Measurements from ENCODE around the gene FEV. TPM values are rescaled to one million over a fixed set of nuclear protein-coding genes. Genes with fewer than 3 reads are reported as not detected.

FEV gene
- total and polyA plus RNA-seq, 2 donors (not counting 1 experiment from before 2014, with no cell fraction given) = not detected

DNA sequence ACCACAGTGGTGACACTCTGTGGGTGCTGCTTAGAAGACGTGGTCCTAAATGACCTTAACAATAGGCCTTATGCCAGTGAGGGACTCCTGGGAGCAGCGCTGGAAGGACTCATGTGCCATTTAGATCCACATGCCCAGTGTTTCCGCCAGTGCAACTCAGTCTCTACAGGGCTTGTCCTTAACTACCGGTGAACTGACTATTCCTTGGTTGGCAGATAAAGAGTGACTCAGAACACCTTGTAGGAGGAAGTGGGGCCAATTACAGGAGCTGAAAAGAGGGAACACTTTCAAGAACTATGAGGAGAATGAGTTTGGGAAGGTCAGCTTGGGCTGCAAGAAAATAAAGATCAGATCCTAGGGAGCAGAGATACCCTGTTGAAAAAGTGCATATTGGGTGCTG lies 27.3 kb downstream of the FEV start:
- no peak for DNase-seq (ENCODE audit: low read depth in 2 of 2)
- Histone ChIP-seq H3K4me1 (ENCODE audit: control insufficient read depth, extremely low read depth, insufficient read depth, low read length) (no peaks in the 10 kb centered on the region), H4K20me1 (ENCODE audit: control insufficient read depth, extremely low read depth, insufficient read depth, low read length) (no peaks in the 10 kb centered on the region)

DNA sequence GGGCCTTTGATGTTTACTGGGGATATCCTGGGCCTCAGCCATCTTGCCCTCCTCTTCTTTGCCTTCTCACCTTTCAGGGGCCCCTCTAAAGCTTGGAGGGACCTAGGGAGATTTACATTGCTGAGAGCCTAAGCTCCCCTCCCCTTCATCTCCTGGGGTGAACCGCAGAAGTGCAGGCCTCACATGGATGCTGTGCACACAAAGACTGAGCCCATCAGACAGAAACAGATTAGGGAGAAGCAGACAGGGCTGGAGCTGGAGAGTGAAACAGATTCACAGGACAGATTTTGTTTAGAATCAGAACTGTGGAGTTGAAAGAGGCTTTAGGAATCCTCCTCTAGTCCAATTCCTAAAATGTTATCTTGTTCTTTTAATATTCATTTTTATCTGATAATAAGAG lies 28.9 kb downstream of the FEV start:
- Histone ChIP-seq H3K27ac (ENCODE audit: insufficient read depth, low read length) (no peak overlapping the region), H3K4me3 (replicated peaks in 1 of 4; ENCODE audit: control extremely low read depth in 1 of 4, insufficient read depth in 1 of 4, low read depth in 3 of 4, low read length in 4 of 4) (no peak overlapping the region), H3K4me1 (ENCODE audit: control insufficient read depth, extremely low read depth, insufficient read depth, low read length) (no peaks in the 10 kb centered on the region), H3K9me3 (ENCODE audit: control insufficient read depth, insufficient read depth, low read depth, low read length) (no peaks in the 10 kb centered on the region), H3K9ac (ENCODE audit: insufficient read depth, low read length) (no peak overlapping the region), H3K4me2 (ENCODE audit: extremely low read depth, insufficient read depth, low read length) (no peak overlapping the region), H4K20me1 (ENCODE audit: control insufficient read depth, extremely low read depth, insufficient read depth, low read length) (no peaks in the 10 kb centered on the region), H3K27me3 (ENCODE audit: control insufficient read depth, insufficient read depth, low read length) (peaks cover 49% of the 10 kb centered on the region), H3K36me3 (ENCODE audit: control insufficient read depth, insufficient read depth, low read length) (no peaks in the 10 kb centered on the region), H3K79me2 (ENCODE audit: control insufficient read depth, insufficient read depth, low read length) (no peaks in the 10 kb centered on the region), H2AFZ (ENCODE audit: low read length) (no peak overlapping the region)
- TF ChIP-seq, protein P1, sequence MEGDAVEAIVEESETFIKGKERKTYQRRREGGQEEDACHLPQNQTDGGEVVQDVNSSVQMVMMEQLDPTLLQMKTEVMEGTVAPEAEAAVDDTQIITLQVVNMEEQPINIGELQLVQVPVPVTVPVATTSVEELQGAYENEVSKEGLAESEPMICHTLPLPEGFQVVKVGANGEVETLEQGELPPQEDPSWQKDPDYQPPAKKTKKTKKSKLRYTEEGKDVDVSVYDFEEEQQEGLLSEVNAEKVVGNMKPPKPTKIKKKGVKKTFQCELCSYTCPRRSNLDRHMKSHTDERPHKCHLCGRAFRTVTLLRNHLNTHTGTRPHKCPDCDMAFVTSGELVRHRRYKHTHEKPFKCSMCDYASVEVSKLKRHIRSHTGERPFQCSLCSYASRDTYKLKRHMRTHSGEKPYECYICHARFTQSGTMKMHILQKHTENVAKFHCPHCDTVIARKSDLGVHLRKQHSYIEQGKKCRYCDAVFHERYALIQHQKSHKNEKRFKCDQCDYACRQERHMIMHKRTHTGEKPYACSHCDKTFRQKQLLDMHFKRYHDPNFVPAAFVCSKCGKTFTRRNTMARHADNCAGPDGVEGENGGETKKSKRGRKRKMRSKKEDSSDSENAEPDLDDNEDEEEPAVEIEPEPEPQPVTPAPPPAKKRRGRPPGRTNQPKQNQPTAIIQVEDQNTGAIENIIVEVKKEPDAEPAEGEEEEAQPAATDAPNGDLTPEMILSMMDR (conservative IDR thresholded peaks at IDR 0.05 in 1 of 2, IDR thresholded peaks at IDR 0.05 in 1 of 2; ENCODE audit: low read depth in 1 of 2, low read length in 2 of 2) = no peak
- no peak for TF ChIP-seq EZH2 (IDR thresholded peaks at IDR 0.05; ENCODE audit: low read length, missing control alignments)
- DNase-seq (ENCODE audit: low read depth in 2 of 2) = no peak

More for the DNA sequence above, 27.3 kb downstream of the FEV start:
- Histone ChIP-seq H3K4me2 (ENCODE audit: extremely low read depth, insufficient read depth, low read length) (no peak overlapping the region), H3K4me3 (replicated peaks in 1 of 4; ENCODE audit: control extremely low read depth in 1 of 4, insufficient read depth in 1 of 4, low read depth in 3 of 4, low read length in 4 of 4) (no peak overlapping the region), H3K27ac (ENCODE audit: insufficient read depth, low read length) (no peak overlapping the region), H3K9me3 (ENCODE audit: control insufficient read depth, insufficient read depth, low read depth, low read length) (no peaks in the 10 kb centered on the region), H3K79me2 (ENCODE audit: control insufficient read depth, insufficient read depth, low read length) (no peaks in the 10 kb centered on the region), H3K9ac (ENCODE audit: insufficient read depth, low read length) (no peak overlapping the region), H3K27me3 (ENCODE audit: control insufficient read depth, insufficient read depth, low read length) (peaks cover 53% of the 10 kb centered on the region), H3K36me3 (ENCODE audit: control insufficient read depth, insufficient read depth, low read length) (no peaks in the 10 kb centered on the region), H2AFZ (ENCODE audit: low read length) (no peak overlapping the region)
- TF ChIP-seq EZH2 (IDR thresholded peaks at IDR 0.05; ENCODE audit: low read length, missing control alignments) = no peak
- TF ChIP-seq, protein P1 (conservative IDR thresholded peaks at IDR 0.05 in 1 of 2, IDR thresholded peaks at IDR 0.05 in 1 of 2; ENCODE audit: low read depth in 1 of 2, low read length in 2 of 2) = no peak

DNA sequence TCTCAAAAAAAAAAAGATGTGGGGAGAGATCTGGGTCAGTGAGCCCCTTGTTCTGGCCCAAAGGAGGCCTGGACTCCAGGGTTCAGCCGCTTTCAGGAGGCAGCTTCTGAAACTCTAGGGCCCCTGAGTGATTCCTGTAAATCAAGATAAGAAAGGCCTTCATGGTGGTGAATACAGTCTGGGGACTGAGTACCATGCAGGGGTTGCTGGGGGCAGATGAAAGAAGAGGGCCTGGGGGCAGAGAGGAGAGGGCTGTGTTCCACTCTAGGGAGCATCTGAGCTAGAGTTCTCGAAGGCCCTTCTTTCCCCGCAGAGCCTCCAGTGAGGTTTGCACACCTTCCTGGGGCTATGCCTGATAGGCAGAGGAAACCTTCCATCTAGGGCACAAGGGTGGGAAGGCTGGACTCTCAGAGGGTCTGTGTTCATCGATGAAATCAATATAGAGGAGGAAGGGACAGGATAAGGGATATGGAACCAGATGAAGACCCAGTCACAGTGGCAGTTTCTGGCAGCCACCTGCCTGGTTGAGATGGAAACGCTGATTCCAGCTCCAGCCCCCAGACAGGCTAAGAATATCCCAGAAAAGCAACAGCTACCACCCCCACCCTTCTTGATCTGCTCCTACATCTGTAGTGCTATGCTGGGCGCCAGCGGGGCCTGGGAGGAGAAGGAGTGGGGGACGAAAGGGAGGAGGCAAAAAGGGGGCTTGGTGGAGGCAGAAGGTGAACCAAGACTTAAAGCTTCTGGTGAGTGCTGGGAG lies 30.3 kb downstream of the FEV start:
- Histone ChIP-seq H3K36me3 (ENCODE audit: control insufficient read depth, insufficient read depth, low read length) (no peaks in the 10 kb centered on the region), H3K79me2 (ENCODE audit: control insufficient read depth, insufficient read depth, low read length) (no peaks in the 10 kb centered on the region), H3K4me1 (ENCODE audit: control insufficient read depth, extremely low read depth, insufficient read depth, low read length) (no peaks in the 10 kb centered on the region), H3K9ac (ENCODE audit: insufficient read depth, low read length) (no peak overlapping the region), H3K27me3 (ENCODE audit: control insufficient read depth, insufficient read depth, low read length) (peaks cover 45% of the 10 kb centered on the region), H3K27ac (ENCODE audit: insufficient read depth, low read length) (no peak overlapping the region), H3K9me3 (ENCODE audit: control insufficient read depth, insufficient read depth, low read depth, low read length) (no peaks in the 10 kb centered on the region), H4K20me1 (ENCODE audit: control insufficient read depth, extremely low read depth, insufficient read depth, low read length) (no peaks in the 10 kb centered on the region), H2AFZ (ENCODE audit: low read length) (no peak overlapping the region), H3K4me3 (replicated peaks in 1 of 4; ENCODE audit: control extremely low read depth in 1 of 4, insufficient read depth in 1 of 4, low read depth in 3 of 4, low read length in 4 of 4) (no peak overlapping the region), H3K4me2 (ENCODE audit: extremely low read depth, insufficient read depth, low read length) (no peak overlapping the region)
- TF ChIP-seq, protein P1 (conservative IDR thresholded peaks at IDR 0.05 in 1 of 2, IDR thresholded peaks at IDR 0.05 in 1 of 2; ENCODE audit: low read depth in 1 of 2, low read length in 2 of 2) = no peak
- no peak for TF ChIP-seq EZH2 (IDR thresholded peaks at IDR 0.05; ENCODE audit: low read length, missing control alignments)
- no peak for DNase-seq (ENCODE audit: low read depth in 2 of 2)
